Measurements from ENCODE around the gene PRKG1.

- TF ChIP-seq, protein P1, sequence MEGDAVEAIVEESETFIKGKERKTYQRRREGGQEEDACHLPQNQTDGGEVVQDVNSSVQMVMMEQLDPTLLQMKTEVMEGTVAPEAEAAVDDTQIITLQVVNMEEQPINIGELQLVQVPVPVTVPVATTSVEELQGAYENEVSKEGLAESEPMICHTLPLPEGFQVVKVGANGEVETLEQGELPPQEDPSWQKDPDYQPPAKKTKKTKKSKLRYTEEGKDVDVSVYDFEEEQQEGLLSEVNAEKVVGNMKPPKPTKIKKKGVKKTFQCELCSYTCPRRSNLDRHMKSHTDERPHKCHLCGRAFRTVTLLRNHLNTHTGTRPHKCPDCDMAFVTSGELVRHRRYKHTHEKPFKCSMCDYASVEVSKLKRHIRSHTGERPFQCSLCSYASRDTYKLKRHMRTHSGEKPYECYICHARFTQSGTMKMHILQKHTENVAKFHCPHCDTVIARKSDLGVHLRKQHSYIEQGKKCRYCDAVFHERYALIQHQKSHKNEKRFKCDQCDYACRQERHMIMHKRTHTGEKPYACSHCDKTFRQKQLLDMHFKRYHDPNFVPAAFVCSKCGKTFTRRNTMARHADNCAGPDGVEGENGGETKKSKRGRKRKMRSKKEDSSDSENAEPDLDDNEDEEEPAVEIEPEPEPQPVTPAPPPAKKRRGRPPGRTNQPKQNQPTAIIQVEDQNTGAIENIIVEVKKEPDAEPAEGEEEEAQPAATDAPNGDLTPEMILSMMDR (IDR thresholded peaks at IDR 0.05) = no peak
- no peak for TF ChIP-seq POLR2AphosphoS5 (IDR thresholded peaks at IDR 0.05)
Observed at GRCh38 chr10:52216852-52217251, 1142.6 kb downstream of the PRKG1 start.

Measured in esophagus muscularis mucosa (tissue), 3 donors.